GM21381 (cell line): ENCODE results near the gene NSUN2.
"Not testable (repeated sequence)": the region's sequence is repeated elsewhere in the genome, so short reads cannot be mapped to it uniquely, and the experiment has no call there.

ENCODE experiments used
- ATAC-seq: cut with Tn5 transposase; IDR thresholded peaks from one replicate; pipeline ENCODE4 v1.9.1; 2021; ENCODE audit warnings: mild to moderate bottlenecking, moderate library complexity; ENCODE audit not compliant: unreplicated experiment

NSUN2 gene

GRCh38 chr5:6645571-6646362, 12.9 kb upstream of the NSUN2 start:
- ATAC-seq: not testable (repeated sequence)

DNA sequence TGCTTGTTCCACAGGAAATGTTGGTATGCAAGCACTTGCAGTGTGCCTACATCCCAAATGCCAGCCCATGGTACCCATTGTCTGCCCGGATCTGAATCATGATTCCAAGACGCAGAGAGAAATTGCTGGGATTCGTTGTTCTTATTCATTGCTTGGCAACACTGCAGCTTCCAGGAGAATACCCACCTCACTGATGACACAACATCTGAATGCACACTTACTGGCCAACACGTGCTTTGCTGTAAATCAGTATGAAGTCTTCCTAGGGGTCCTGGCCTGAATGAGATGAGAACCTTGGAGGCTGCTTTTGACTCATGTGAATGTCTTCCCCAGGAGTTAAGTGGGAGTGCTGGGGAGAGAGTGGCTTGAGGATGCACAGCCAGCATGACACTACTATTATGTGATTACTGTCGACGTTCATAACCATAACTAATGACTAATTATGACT, 12.0 kb upstream of the NSUN2 start:
- no peak for ATAC-seq

GRCh38 chr5:6642655-6643054, 9.8 kb upstream of the NSUN2 start:
- no peak for ATAC-seq

DNA sequence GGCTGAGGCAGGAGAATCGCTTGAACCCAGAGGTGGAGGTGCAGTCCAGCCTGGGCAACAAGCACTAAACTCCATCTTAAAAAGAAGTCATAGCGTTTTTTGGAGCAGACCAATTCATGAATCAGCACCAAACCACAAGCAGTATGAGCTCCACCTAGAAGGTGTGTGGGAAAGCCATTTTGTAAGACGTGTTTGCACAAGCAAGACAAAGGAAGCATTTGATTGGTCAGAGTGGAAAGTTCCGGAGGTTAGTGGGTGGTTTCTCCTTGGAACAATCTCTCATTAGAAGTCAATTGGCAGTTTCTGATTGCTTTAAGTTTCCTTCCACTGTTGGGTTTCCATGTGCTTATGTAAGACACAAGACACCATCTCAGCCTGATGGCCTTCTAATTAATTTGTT, 5.4 kb upstream of the NSUN2 start:
- ATAC-seq: no peak

DNA sequence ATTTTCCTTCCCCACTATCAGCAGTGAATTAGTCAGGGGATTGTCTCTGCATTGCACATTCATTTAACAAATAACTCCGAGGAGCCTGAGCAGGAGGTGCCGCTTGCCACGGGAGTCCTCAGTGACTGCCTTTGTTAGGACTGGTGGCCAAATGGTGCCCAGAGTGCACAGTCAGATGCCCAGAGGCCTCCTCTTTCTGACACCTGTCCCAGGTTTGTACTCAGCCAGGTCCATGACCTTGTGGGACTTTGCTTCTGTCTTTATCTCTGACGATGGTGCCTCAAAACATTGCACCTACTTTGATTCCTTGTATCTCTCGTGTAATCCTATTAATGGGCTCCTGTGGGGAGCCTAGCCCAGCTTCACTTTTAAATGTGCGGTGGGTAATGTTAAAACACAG, 4.7 kb upstream of the NSUN2 start:
- no peak for ATAC-seq

GRCh38 chr5:6637022-6637421, 4.2 kb upstream of the NSUN2 start:
- no peak for ATAC-seq

- ATAC-seq: no peak
Measured at GRCh38 chr5:6636293-6636692, 3.4 kb upstream of the NSUN2 start.

GRCh38 chr5:6634788-6635430, 2.1 kb upstream of the NSUN2 start:
- ATAC-seq: no peak

DNA sequence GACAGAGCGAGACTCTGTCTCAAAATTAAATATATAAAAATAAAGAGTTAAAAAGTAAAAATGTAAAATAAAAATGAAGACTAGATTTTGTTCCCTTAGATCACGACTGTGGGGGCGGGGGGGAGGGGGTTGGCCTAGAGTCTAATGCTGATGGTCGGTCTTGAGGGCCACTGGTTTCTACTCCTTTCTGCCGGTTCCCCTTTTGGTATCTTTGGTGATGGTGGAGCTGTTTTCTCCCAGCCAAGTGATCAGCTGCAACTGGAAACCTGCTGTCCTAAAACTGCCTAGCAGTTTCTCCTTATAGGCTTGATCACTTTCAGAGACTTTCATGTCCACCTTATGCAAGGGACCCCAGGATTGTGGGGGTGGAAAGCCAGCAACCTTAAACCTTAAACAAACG, 1.5 kb upstream of the NSUN2 start:
- no peak for ATAC-seq

- ATAC-seq: peak; percentile 57
Measured at GRCh38 chr5:6633469-6634245, 813 bp upstream of the NSUN2 start.

DNA sequence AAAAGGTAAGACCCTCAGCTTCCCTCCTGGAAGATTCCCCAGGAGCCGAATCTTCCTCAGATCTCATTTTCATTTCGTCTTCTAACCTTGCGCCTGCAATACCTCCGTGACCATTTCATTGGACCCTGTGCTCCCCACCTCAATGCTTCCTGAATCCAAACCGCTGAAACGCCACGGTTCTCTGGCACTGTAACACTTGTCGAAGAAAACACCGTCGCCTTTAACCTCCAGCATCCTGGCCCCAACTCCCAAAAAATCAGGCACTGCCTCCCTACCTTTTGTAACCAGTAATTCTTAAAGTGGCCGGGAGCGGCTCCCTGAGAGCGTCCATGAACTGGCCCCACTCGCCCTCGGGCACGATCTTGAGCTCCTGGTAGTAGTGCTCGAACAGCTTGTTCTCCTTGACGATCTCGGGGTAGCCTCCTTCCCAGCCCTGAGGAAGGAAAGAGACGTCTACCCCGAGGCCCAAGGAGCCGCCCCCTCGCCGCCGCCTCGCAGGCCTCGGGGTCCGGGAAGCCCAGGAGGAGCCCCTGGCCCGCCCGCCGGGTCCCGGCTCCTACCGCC, 438 bp downstream of the NSUN2 start:
- peak; percentile 25 for ATAC-seq

GRCh38 chr5:6631441-6631840, 1.4 kb downstream of the NSUN2 start:
- no peak for ATAC-seq

- no peak for ATAC-seq
Measured at GRCh38 chr5:6626508-6626907, 6.3 kb downstream of the NSUN2 start.

DNA sequence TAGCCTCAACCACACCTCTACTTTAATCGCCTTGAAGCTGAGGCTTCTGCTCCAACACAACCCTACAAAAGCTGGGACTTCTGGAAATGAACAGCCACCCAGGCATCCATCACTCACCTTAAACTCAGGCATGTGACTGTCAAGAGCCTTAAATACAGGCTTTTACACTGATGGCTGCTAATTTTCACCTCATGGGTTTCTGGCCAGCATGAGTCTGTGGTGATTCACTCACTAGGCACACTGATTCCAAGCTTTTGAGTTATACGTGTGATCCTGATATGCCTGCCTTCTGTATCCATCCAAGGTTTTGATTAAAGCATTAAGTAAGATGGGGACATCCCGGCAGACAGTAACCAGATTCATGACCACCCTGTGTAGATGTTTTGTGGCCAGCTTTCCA, 8.9 kb downstream of the NSUN2 start:
- no peak for ATAC-seq

- ATAC-seq: no peak
Measured at GRCh38 chr5:6623228-6623627, 9.6 kb downstream of the NSUN2 start.

GRCh38 chr5:6616632-6617031, 16.2 kb downstream of the NSUN2 start:
- ATAC-seq: no peak

DNA sequence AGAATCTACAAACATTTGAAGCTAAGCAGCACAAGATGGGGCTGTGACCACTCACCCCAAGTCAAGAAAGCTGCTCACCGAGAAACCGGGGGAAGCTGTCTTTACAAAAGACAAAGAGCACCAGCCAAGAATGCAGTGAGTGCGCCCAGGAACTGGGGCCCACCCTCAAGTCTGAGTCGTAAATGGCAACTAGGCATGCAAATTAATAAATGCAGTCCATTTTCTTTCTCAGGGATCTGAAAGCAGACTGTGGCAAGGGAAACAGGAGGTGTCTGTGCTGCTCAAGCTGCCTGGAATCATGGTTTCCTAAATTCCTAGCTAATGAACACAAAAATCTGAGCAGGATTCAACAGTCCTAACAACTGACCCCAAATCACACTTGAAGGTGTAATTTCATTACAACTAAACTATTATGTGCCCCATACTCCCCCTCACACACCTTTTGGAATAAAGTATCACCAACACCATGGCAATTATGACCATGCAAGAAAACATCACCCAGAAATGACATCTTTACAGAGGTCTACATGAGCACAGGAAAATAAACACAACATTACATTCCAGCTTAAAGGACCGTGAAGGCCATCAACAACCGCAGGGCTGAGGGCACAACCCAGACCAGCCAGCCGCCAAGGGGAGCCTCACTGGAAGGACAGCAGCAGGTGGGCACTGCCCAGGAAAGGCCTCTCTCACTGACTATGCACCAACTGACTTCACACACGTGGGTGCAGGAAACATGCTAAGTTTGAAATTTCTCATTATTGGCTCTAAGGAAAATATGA, 17.6 kb downstream of the NSUN2 start:
- ATAC-seq: no peak

GRCh38 chr5:6611334-6612256, 21.2 kb downstream of the NSUN2 start:
- ATAC-seq: no peak

DNA sequence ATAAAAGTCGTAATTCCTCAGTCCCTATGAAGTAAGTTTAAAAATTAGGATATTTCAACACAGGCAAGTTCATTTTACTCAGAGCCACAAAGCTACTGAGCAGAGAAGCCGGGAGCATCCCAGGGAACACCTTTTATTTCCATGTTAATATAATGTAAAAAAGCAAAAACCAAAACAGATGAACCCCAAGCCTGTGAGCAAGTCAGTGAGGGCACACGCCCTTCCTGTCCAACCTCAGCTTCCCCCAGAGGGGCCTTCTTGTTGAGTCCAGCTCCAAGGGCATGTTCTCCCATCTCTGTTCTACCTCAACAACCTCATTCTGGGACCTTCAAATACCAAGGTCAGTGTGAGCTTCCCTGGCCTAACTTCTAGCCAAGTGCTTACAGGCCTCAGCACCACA, 24.8 kb downstream of the NSUN2 start:
- no peak for ATAC-seq

GRCh38 chr5:6607559-6607936, 25.3 kb downstream of the NSUN2 start:
- ATAC-seq: no peak
